Karpas-422 (cell line): ENCODE measurements around the gene SRD5A2. TPM values are rescaled to one million over a fixed set of nuclear protein-coding genes. Genes with fewer than 3 reads are reported as not detected.

Experiments used
- DNase-seq: peaks from one replicate; pipeline ENCODE4 v3.0.0-alpha.2; 2015
- H2AFZ ChIP-seq: fragments of 200-600 bp; sonication (generic); 2 replicates; pipeline ENCODE4 v1.6.1; 2014; ENCODE audit warnings: antibody characterized with exemption, low read length, mixed read lengths
- H3K27ac ChIP-seq: fragments of 200-600 bp; sonication (generic); 2 replicates; pipeline ENCODE4 v1.5.1; 2014; ENCODE audit warnings: mild to moderate bottlenecking, low read length, moderate library complexity
- H3K27me3 ChIP-seq: fragments of 200-600 bp; sonication (generic); 2 replicates; pipeline ENCODE4 v1.6.1; 2014; ENCODE audit warnings: low read length, mixed read lengths
- H3K36me3 ChIP-seq: fragments of 200-600 bp; sonication (generic); 2 replicates; pipeline ENCODE4 v1.6.1; 2014; ENCODE audit warnings: low read length, mixed read lengths; ENCODE audit not compliant: insufficient read depth
- H3K4me1 ChIP-seq: fragments of 200-600 bp; sonication (generic); 2 replicates; pipeline ENCODE4 v1.6.1; 2014; ENCODE audit warnings: mild to moderate bottlenecking, low read length, mixed read lengths
- H3K4me2 ChIP-seq: fragments of 200-600 bp; sonication (generic); 2 replicates; pipeline ENCODE4 v1.6.1; 2014; ENCODE audit warnings: low read length, low read depth, mild to moderate bottlenecking; ENCODE audit not compliant: poor library complexity, severe bottlenecking
- H3K4me3 ChIP-seq: fragments of 200-600 bp; sonication (generic); 2 replicates; pipeline ENCODE4 v1.5.1; 2014; ENCODE audit warnings: mild to moderate bottlenecking, antibody characterized with exemption, low read length, mixed read lengths
- H3K79me2 ChIP-seq: fragments of 200-600 bp; sonication (generic); 2 replicates; pipeline ENCODE4 v1.6.1; 2014; ENCODE audit warnings: mild to moderate bottlenecking, low read length, mixed read lengths
- H3K9ac ChIP-seq: fragments of 200-600 bp; sonication (generic); 2 replicates; pipeline ENCODE4 v1.6.0; 2014; ENCODE audit warnings: low read length
- H3K9me2 ChIP-seq: fragments of 200-600 bp; sonication (generic), shearing (Covaris generic); replicated peaks from 2 replicates; pipeline ENCODE4 v1.6.0; 2014; ENCODE audit warnings: mild to moderate bottlenecking, low read length, moderate library complexity; ENCODE audit not compliant: insufficient read depth
- H3K9me3 ChIP-seq: fragments of 300-700, 200-600 bp; sonication (generic); 2 replicates; pipeline ENCODE4 v1.6.1; 2014; ENCODE audit warnings: low read length, mixed read lengths
- H4K20me1 ChIP-seq: fragments of 200-600 bp; sonication (generic); 2 replicates; pipeline ENCODE4 v1.6.1; 2014; ENCODE audit warnings: mild to moderate bottlenecking, antibody characterized with exemption, low read length, low read depth; ENCODE audit not compliant: insufficient read depth
- total RNA-seq: library from RNA; depleted of rRNA; stranded (reverse); fragments of >200 nt; shearing (Covaris generic); gene quantifications from 2 replicates; pipeline ENCODE4 v1.2.3, GENCODE V29; 2014; ENCODE audit warnings: low replicate concordance

SRD5A2 gene
- total RNA-seq, 1 experiment from 2014 or later = 0.04 TPM

GRCh38 chr2:31547485-31547884 is 33.3 kb downstream of the SRD5A2 start:
- H3K9me3 ChIP-seq = peaks cover 14% of the 10 kb centered on the region; the same call in 1 of the 2 replicates
- no peaks in the 10 kb centered on the region for H3K79me2 ChIP-seq
- DNase-seq = no peak
- H3K9ac ChIP-seq = no peak overlapping the region
- H3K27ac ChIP-seq = no peak overlapping the region
- H2AFZ ChIP-seq = no peak overlapping the region
- H3K4me1 ChIP-seq = no peaks in the 10 kb centered on the region
- no peaks in the 10 kb centered on the region for H4K20me1 ChIP-seq
- H3K4me3 ChIP-seq = no peak overlapping the region
- no peaks in the 10 kb centered on the region for H3K36me3 ChIP-seq
- H3K9me2 ChIP-seq = 0 out of 2 replicates have a peak, but pooled peaks cover 2% of the 10 kb centered on the region
- 0 out of 2 replicates have a peak, but pooled peaks cover 4% of the 10 kb centered on the region for H3K27me3 ChIP-seq
- H3K4me2 ChIP-seq = no peak overlapping the region

- H3K4me2 ChIP-seq = no peak overlapping the region
- no peak overlapping the region for H3K27ac ChIP-seq
- no peaks in the 10 kb centered on the region for H3K36me3 ChIP-seq
- H3K4me3 ChIP-seq = no peak overlapping the region
- no peaks in the 10 kb centered on the region for H3K79me2 ChIP-seq
- no peaks in the 10 kb centered on the region for H3K4me1 ChIP-seq
- H3K27me3 ChIP-seq = 0 out of 2 replicates have a peak, but pooled peaks cover 7% of the 10 kb centered on the region
- no peaks in the 10 kb centered on the region for H3K9me2 ChIP-seq
- H2AFZ ChIP-seq = no peak overlapping the region
- no peak overlapping the region for H3K9ac ChIP-seq
- H3K9me3 ChIP-seq = peaks cover 14% of the 10 kb centered on the region; the same call in 1 of the 2 replicates
- H4K20me1 ChIP-seq = no peaks in the 10 kb centered on the region
- no peak for DNase-seq
These were observed 38.9 kb downstream of the SRD5A2 start for GRCh38 chr2:31541853-31542252.

DNA sequence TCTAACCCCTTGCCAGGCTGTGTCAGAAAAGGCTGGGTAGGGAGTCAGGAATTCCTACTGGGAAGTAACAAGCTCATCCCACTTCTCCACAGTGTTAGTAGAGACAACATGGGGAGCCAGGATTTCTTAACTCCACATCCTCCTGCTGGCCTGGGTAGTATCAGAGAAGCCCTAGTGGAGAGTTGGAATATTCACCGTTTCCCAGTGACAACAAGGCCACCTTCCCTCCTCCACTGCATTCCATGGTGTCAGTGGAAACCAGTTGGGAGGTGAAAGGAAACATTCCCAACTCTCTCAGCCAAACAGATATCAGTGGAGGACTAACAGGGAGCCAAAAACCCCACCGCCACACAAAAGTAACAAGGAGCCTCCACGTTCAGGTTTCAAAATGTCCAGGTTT is 41.2 kb downstream of the SRD5A2 start:
- no peak overlapping the region for H3K9ac ChIP-seq
- no peak overlapping the region for H3K27ac ChIP-seq
- no peak overlapping the region for H2AFZ ChIP-seq
- no peaks in the 10 kb centered on the region for H4K20me1 ChIP-seq
- H3K79me2 ChIP-seq = no peaks in the 10 kb centered on the region
- H3K9me3 ChIP-seq = peaks cover 14% of the 10 kb centered on the region; the same call in 1 of the 2 replicates
- H3K4me2 ChIP-seq = no peak overlapping the region
- 0 out of 2 replicates have a peak, but pooled peaks cover 7% of the 10 kb centered on the region for H3K27me3 ChIP-seq
- H3K9me2 ChIP-seq = no peaks in the 10 kb centered on the region
- H3K4me3 ChIP-seq = no peak overlapping the region
- no peaks in the 10 kb centered on the region for H3K4me1 ChIP-seq
- no peaks in the 10 kb centered on the region for H3K36me3 ChIP-seq
- DNase-seq = no peak

DNA sequence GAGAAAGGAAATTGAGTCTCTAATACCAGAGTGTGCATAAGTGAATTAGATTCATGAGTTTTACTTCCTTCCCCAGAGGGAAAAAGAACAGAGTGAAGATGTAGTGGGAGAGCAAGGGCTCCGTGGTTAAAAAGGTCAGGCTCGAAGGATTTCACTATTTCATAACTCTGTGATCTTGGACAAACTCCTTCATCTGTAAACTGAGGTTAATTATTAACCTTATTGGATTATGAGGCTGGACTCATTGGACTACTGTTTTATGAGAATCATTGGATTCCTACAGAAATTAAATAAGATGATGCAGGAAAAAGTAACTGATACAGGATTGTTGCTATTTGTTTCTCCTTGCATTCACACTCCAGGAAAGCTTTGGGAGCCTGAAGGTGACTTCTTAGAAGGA is 45.0 kb downstream of the SRD5A2 start:
- no peak overlapping the region for H3K9ac ChIP-seq
- no peak for DNase-seq
- H3K36me3 ChIP-seq = no peaks in the 10 kb centered on the region
- no peaks in the 10 kb centered on the region for H3K9me3 ChIP-seq
- no peak overlapping the region for H2AFZ ChIP-seq
- H4K20me1 ChIP-seq = no peaks in the 10 kb centered on the region
- H3K27me3 ChIP-seq = 0 out of 2 replicates have a peak, but pooled peaks cover 3% of the 10 kb centered on the region
- no peaks in the 10 kb centered on the region for H3K79me2 ChIP-seq
- no peak overlapping the region for H3K27ac ChIP-seq
- no peak overlapping the region for H3K4me3 ChIP-seq
- no peaks in the 10 kb centered on the region for H3K4me1 ChIP-seq
- no peaks in the 10 kb centered on the region for H3K9me2 ChIP-seq
- no peak overlapping the region for H3K4me2 ChIP-seq

DNA sequence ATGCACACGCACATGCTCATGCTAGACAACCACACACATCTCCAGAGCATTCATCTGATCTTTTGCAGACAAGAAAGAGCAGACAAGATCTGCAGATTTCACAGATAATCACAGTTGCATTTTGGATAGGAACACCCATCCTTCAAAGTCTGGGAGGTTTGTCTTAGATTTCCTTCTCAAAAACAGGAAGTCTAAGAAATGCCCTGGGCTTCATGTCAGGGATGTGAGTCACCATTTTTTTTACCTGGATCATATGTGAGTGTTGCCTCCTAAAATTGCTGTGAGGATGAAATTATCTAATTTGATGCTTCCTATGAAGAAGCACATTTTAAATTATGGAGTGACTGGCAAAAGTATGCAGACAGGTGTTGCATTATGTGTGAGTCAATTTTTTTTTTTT is 46.1 kb downstream of the SRD5A2 start:
- Histone ChIP-seq H3K4me2 (no peak overlapping the region), H3K79me2 (no peaks in the 10 kb centered on the region), H3K4me1 (no peaks in the 10 kb centered on the region), H3K9me2 (no peaks in the 10 kb centered on the region), H3K27ac (no peak overlapping the region), H3K9ac (no peak overlapping the region), H3K4me3 (no peak overlapping the region), H3K27me3 (no peaks in the 10 kb centered on the region), H2AFZ (no peak overlapping the region), H3K36me3 (no peaks in the 10 kb centered on the region), H3K9me3 (no peaks in the 10 kb centered on the region), H4K20me1 (no peaks in the 10 kb centered on the region)
- DNase-seq = no peak

DNA sequence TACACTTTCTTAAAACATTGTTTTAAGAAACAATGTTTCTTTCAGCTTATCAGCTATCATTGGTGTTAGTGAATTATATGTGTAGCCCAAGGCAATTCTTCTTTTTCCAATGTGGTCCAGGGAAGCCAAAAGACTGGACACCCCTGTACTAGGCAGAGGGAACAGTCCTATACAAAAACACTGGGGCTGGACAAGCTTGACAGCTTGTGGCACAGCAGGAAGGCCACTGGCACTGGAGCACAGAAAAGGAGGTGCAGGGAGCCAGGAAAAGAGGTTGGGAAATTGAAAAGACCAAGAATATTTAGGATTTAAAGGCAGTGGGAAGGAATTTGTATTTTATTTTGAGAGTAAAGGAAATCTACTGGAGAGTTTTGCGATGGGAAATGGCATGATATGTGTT is 47.7 kb downstream of the SRD5A2 start:
- Histone ChIP-seq H4K20me1 (no peaks in the 10 kb centered on the region), H3K27me3 (no peaks in the 10 kb centered on the region), H3K9me2 (no peaks in the 10 kb centered on the region), H3K4me2 (no peak overlapping the region), H3K79me2 (no peaks in the 10 kb centered on the region), H3K9ac (no peak overlapping the region), H3K4me3 (no peak overlapping the region), H2AFZ (no peak overlapping the region), H3K4me1 (no peaks in the 10 kb centered on the region), H3K36me3 (no peaks in the 10 kb centered on the region), H3K9me3 (no peaks in the 10 kb centered on the region), H3K27ac (no peak overlapping the region)
- DNase-seq = no peak

DNA sequence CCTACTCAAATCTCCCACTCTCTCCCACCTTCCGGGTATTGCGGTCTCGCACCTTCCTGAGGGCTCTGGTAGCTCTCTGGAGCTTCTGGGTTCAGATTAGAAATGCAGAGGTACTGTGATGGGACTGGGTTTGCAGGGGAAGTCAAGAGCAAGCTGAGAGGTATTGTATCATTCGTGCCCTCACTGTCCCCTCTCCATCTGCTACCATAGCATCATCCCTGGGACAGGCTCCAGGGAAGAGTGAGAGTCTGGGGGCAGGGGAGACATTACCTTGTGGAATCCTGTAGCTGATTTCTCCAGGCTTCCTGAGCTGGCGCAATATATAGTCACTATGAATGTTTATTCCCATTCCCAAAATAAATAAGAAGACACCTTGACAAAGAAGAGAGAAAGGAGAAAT is 49.6 kb downstream of the SRD5A2 start:
- H3K9ac ChIP-seq = no peak overlapping the region
- H3K27me3 ChIP-seq = no peaks in the 10 kb centered on the region
- H3K4me1 ChIP-seq = no peaks in the 10 kb centered on the region
- no peak overlapping the region for H3K4me2 ChIP-seq
- H2AFZ ChIP-seq = no peak overlapping the region
- no peaks in the 10 kb centered on the region for H3K9me3 ChIP-seq
- H3K79me2 ChIP-seq = no peaks in the 10 kb centered on the region
- no peak overlapping the region for H3K27ac ChIP-seq
- no peak for DNase-seq
- H3K4me3 ChIP-seq = no peak overlapping the region
- H4K20me1 ChIP-seq = no peaks in the 10 kb centered on the region
- H3K36me3 ChIP-seq = no peaks in the 10 kb centered on the region
- no peaks in the 10 kb centered on the region for H3K9me2 ChIP-seq

DNA sequence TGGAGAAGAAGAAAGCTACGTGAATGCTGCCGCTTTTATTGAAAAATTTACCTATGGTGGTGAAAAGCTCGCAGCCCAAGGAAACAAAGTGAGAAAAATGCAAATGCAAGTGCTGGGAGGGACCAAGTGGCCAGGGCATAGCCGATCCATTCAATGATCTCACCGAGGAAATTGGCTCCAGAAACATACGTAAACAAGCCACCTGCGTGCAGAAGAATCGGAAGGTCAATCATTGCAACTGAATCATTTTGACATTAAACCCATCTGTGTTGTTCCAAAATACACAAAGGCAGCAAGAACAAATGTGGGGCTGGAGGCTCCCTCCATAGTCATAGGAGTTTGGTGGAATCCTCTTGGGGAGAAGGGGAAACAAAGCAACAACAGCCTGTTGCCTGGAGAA is 51.5 kb downstream of the SRD5A2 start:
- DNase-seq = no peak
- H3K36me3 ChIP-seq = no peaks in the 10 kb centered on the region
- no peaks in the 10 kb centered on the region for H3K9me3 ChIP-seq
- no peak overlapping the region for H2AFZ ChIP-seq
- no peaks in the 10 kb centered on the region for H3K27me3 ChIP-seq
- H3K4me1 ChIP-seq = no peaks in the 10 kb centered on the region
- no peaks in the 10 kb centered on the region for H3K79me2 ChIP-seq
- H3K9me2 ChIP-seq = no peaks in the 10 kb centered on the region
- no peak overlapping the region for H3K27ac ChIP-seq
- H3K4me3 ChIP-seq = no peak overlapping the region
- H4K20me1 ChIP-seq = no peaks in the 10 kb centered on the region
- H3K9ac ChIP-seq = no peak overlapping the region
- H3K4me2 ChIP-seq = no peak overlapping the region

GRCh38 chr2:31528823-31529222 is 51.9 kb downstream of the SRD5A2 start:
- Histone ChIP-seq H3K9me2 (no peaks in the 10 kb centered on the region), H3K4me2 (no peak overlapping the region), H2AFZ (no peak overlapping the region), H3K9me3 (no peaks in the 10 kb centered on the region), H3K27ac (no peak overlapping the region), H3K4me3 (no peak overlapping the region), H3K79me2 (no peaks in the 10 kb centered on the region), H4K20me1 (no peaks in the 10 kb centered on the region), H3K27me3 (no peaks in the 10 kb centered on the region), H3K9ac (no peak overlapping the region), H3K4me1 (no peaks in the 10 kb centered on the region), H3K36me3 (no peaks in the 10 kb centered on the region)
- DNase-seq = no peak
